Measurements from ENCODE around the gene OSBPL2.

GRCh38 chr20:62192635-62193034 lies 45.7 kb upstream of the OSBPL2 start:
- TF ChIP-seq CTCF (IDR thresholded peaks at IDR 0.05) (no peak), POLR2A (IDR thresholded peaks at IDR 0.05) (no peak)

Data from esophagus squamous epithelium (tissue), 4 donors.